ENCODE data around the gene MX1. TPM values are rescaled to one million over a fixed set of nuclear protein-coding genes. Genes with fewer than 3 reads are reported as not detected.

Gene MX1
- total RNA-seq, 1 experiment from 2014 or later, result 2.0 TPM

GRCh38 chr21:41475714-41476420, 49.8 kb downstream of the MX1 start:
- Histone ChIP-seq H3K79me2 (ENCODE audit: insufficient read depth, low read length) (no peaks in the 10 kb centered on the region), H3K27me3 (ENCODE audit: insufficient read depth, low read length) (peaks cover 4% of the 10 kb centered on the region; the same call in 1 of the 2 replicates), H3K36me3 (ENCODE audit: control insufficient read depth in 1 of 2, insufficient read depth in 2 of 2, low read length in 2 of 2) (no peaks in the 10 kb centered on the region), H4K20me1 (ENCODE audit: insufficient read depth) (no peaks in the 10 kb centered on the region), H3K9me2 (ENCODE audit: insufficient read depth) (no peaks in the 10 kb centered on the region), H2AFZ (ENCODE audit: low read depth, low read length, poor library complexity, severe bottlenecking) (no peak overlapping the region), H3K9me3 (ENCODE audit: control insufficient read depth in 1 of 2, insufficient read depth in 1 of 2, low read depth in 1 of 2, low read length in 2 of 2) (no peaks in the 10 kb centered on the region), H3K9ac (ENCODE audit: low read length) (no peak overlapping the region), H3K4me3 (replicated peaks in 1 of 2; ENCODE audit: low read depth in 1 of 2, low read length in 2 of 2) (no peak overlapping the region), H3K4me2 (ENCODE audit: low read length) (no peak overlapping the region), H3K27ac (ENCODE audit: low read depth, low read length) (no peak overlapping the region), H3K4me1 (ENCODE audit: control insufficient read depth in 1 of 2, insufficient read depth in 2 of 2, low read length in 2 of 2) (no peaks in the 10 kb centered on the region)
- POLR2A ChIA-PET, result no interaction called here
- CTCF ChIA-PET, result no interaction called here
- intact Hi-C loops (cut with micrococcal nuclease), result no loop called here
- TF ChIP-seq MAX (IDR thresholded peaks at IDR 0.05) (no peak), SRF (IDR thresholded peaks at IDR 0.05; ENCODE audit: low read depth) (no peak)
- ATAC-seq, result peak; percentile 44
- RAD21 ChIA-PET (ENCODE audit: low non-redundant PET in 1 of 2, low total read pairs in 2 of 2, uncharacterized antibody in 2 of 2, unreplicated experiment in 2 of 2), result no interaction called here
- no TSS peak for BruUV-seq (replicated peaks)
- no peak for DNase-seq (ENCODE audit: low read depth, low spot score)

DNA sequence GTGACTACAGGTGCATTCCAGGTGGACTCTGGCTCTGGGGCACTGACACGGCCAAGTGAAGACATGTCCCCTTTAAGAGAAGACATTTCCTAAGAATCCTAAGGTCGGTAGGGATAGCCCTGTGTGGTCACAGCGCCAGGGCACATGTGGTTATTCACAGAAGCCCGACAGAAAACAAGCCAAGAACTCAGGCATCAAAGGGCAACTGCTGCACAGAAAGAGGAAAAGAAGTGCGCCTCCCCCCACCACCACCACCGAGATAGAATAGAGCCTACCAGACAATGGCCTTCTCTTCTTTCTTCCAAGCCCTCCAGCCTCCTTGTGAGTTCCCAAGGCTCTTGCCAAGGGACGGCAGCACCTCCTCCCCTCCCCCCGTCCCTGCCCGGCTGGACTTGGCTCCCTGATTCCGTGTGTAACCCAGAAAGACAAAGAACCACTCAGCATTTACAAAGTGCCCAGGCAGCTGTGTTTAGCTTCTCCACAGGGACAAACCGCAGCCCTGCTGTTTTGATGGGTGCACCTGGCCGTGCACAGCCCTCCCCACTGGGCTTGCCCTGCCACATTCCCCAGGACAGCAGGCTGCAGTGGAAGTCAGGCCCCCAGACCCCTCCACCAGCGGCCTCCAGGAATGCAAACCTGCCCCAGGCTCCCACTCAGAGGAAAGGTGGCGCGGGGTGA, 51.7 kb downstream of the MX1 start:
- H4K20me1 ChIP-seq (ENCODE audit: insufficient read depth), result no peaks in the 10 kb centered on the region
- DNase-seq (ENCODE audit: low read depth, low spot score) (no peak), ATAC-seq (no peak)
- H3K9me2 ChIP-seq (ENCODE audit: insufficient read depth), result no peaks in the 10 kb centered on the region
- H3K4me2 ChIP-seq (ENCODE audit: low read length), result no peak overlapping the region
- no peak overlapping the region for H3K9ac ChIP-seq (ENCODE audit: low read length)
- TF ChIP-seq SIN3A (IDR thresholded peaks at IDR 0.05; ENCODE audit: low read depth), result no peak
- no peaks in the 10 kb centered on the region for H3K4me1 ChIP-seq (ENCODE audit: control insufficient read depth in 1 of 2, insufficient read depth in 2 of 2, low read length in 2 of 2)
- ChIA-PET RAD21 (ENCODE audit: low non-redundant PET in 1 of 2, low total read pairs in 2 of 2, uncharacterized antibody in 2 of 2, unreplicated experiment in 2 of 2) (no interaction called here), CTCF (no interaction called here), POLR2A (no interaction called here)
- no TSS peak for BruUV-seq (replicated peaks)
- no peaks in the 10 kb centered on the region for H3K79me2 ChIP-seq (ENCODE audit: insufficient read depth, low read length)
- no peaks in the 10 kb centered on the region; the same call in none of the 2 replicates for H3K27me3 ChIP-seq (ENCODE audit: insufficient read depth, low read length)
- intact Hi-C loops (cut with micrococcal nuclease), result no loop called here
- H3K4me3 ChIP-seq (replicated peaks in 1 of 2; ENCODE audit: low read depth in 1 of 2, low read length in 2 of 2), result no peak overlapping the region
- H3K9me3 ChIP-seq (ENCODE audit: control insufficient read depth in 1 of 2, insufficient read depth in 1 of 2, low read depth in 1 of 2, low read length in 2 of 2), result no peaks in the 10 kb centered on the region
- H2AFZ ChIP-seq (ENCODE audit: low read depth, low read length, poor library complexity, severe bottlenecking), result no peak overlapping the region
- no peaks in the 10 kb centered on the region for H3K36me3 ChIP-seq (ENCODE audit: control insufficient read depth in 1 of 2, insufficient read depth in 2 of 2, low read length in 2 of 2)
- no peak overlapping the region for H3K27ac ChIP-seq (ENCODE audit: low read depth, low read length)
